ENCODE results near the gene SLC17A2. TPM values are rescaled to one million over a fixed set of nuclear protein-coding genes. Genes with fewer than 3 reads are reported as not detected.

Gene SLC17A2
- total RNA-seq, 4 donors from 2014 or later: not detected

Other genes starting within 250 kb of the SLC17A2 start
- not detected for gene SLC17A4, start 175.9 kb downstream of the SLC17A2 start, total RNA-seq
- gene SLC17A1, start 98.6 kb downstream of the SLC17A2 start, total RNA-seq: not detected
- not detected for gene SLC17A3, start 56.4 kb downstream of the SLC17A2 start, total RNA-seq
- gene TRIM38, start 32.1 kb upstream of the SLC17A2 start, total RNA-seq: 10 to 100 TPM in 1 of 4 donors, 1 to 10 TPM in 3; 6.1 to 10.4 (median 8.2) TPM
- gene HFE, start 156.7 kb upstream of the SLC17A2 start, total RNA-seq: 10 to 100 TPM in 1 of 4 donors, 1 to 10 TPM in 3; 3.7 to 11.4 (median 8.3) TPM

Data from gastroesophageal sphincter (tissue), 4 donors.